GDM1 (cell line): ENCODE measurements around the gene PRKRA.
"Not testable (repeated sequence)": the region's sequence is repeated elsewhere in the genome, so short reads cannot be mapped to it uniquely, and the experiment has no call there.

Experiments
- DNase-seq: peaks from one replicate; lab custom pipeline; 2025; lab: John Stamatoyannopoulos, UW

Gene PRKRA

GRCh38 chr2:178457390-178457886, 6.5 kb upstream of the PRKRA start:
- no peak for DNase-seq

- no peak for DNase-seq
Measured at GRCh38 chr2:178455947-178456346, 5.0 kb upstream of the PRKRA start.

GRCh38 chr2:178452870-178453269, 1.9 kb upstream of the PRKRA start:
- no peak for DNase-seq

GRCh38 chr2:178452334-178452733, 1.4 kb upstream of the PRKRA start:
- no peak for DNase-seq

- no peak for DNase-seq
Measured at GRCh38 chr2:178450524-178450773, 526 bp downstream of the PRKRA start.

- DNase-seq = no peak
Measured at GRCh38 chr2:178449700-178450523, 1.1 kb downstream of the PRKRA start.

GRCh38 chr2:178448968-178449661, 1.9 kb downstream of the PRKRA start:
- DNase-seq = no peak

GRCh38 chr2:178441426-178441825, 9.5 kb downstream of the PRKRA start:
- DNase-seq = no peak

GRCh38 chr2:178436662-178437061, 14.3 kb downstream of the PRKRA start:
- DNase-seq = no peak

- DNase-seq = no peak
Measured at GRCh38 chr2:178429336-178429735, 21.6 kb downstream of the PRKRA start.

GRCh38 chr2:178428396-178428806, 22.6 kb downstream of the PRKRA start:
- DNase-seq = no peak

- no peak for DNase-seq
Measured at GRCh38 chr2:178427458-178427857, 23.5 kb downstream of the PRKRA start.

GRCh38 chr2:178426388-178426787, 24.6 kb downstream of the PRKRA start:
- DNase-seq = no peak

GRCh38 chr2:178425255-178425827, 25.6 kb downstream of the PRKRA start:
- no peak for DNase-seq

GRCh38 chr2:178423746-178424145, 27.2 kb downstream of the PRKRA start:
- DNase-seq = not testable (repeated sequence)

GRCh38 chr2:178422097-178422496, 28.9 kb downstream of the PRKRA start:
- DNase-seq = no peak

GRCh38 chr2:178420463-178420999, 30.4 kb downstream of the PRKRA start:
- DNase-seq = peak; percentile 5

GRCh38 chr2:178419123-178419522, 31.9 kb downstream of the PRKRA start:
- no peak for DNase-seq

- DNase-seq = no peak
Measured at GRCh38 chr2:178418426-178418825, 32.5 kb downstream of the PRKRA start.

GRCh38 chr2:178417916-178418315, 33.1 kb downstream of the PRKRA start:
- DNase-seq = no peak

- DNase-seq = no peak
Measured at GRCh38 chr2:178415979-178416378, 35.0 kb downstream of the PRKRA start.

- peak; percentile 87 for DNase-seq
Measured at GRCh38 chr2:178414266-178415247, 36.4 kb downstream of the PRKRA start.
